Activated CD4-positive, alpha-beta memory T cell treated with anti-CD3 and anti-CD28 coated beads, Interleukin-2, amount 10 ng/mL, durations not matched to agents 7 days and 5 days (primary cell): ENCODE measurements around the gene HORMAD1. TPM values are rescaled to one million over a fixed set of nuclear protein-coding genes. Genes with fewer than 3 reads are reported as not detected.
A peak's percentile ranks its signal among the peaks of the same experiment; 100 is the strongest.
"Not testable (repeated sequence)": the region's sequence is repeated elsewhere in the genome, so short reads cannot be mapped to it uniquely, and the experiment has no call there.

Experiments
- CTCF ChIA-PET: fragments of 350-600 bp; sonication (Branson Sonifier 250); formaldehyde crosslinking; loops from one replicate; lab custom pipeline; 2021; ENCODE audit warnings: antibody characterized with exemption, inconsistent platforms; lab: Charles Lee
- POLR2A ChIA-PET: fragments of 350-600 bp; sonication (Branson Sonifier 250); formaldehyde crosslinking; loops from one replicate; lab custom pipeline; 2021; ENCODE audit warnings: antibody characterized with exemption; lab: Charles Lee
- DNase-seq: peaks from one replicate; pipeline ENCODE4 v3.0.0-alpha.2; 2020
- H3K27ac Mint-ChIP-seq: one replicate; pipeline ENCODE4 v1.8.0; 2021; ENCODE audit warnings: mild to moderate bottlenecking, mixed read lengths
- H3K27me3 Mint-ChIP-seq: one replicate; pipeline ENCODE4 v1.8.0; 2021; ENCODE audit warnings: mixed read lengths
- H3K36me3 Mint-ChIP-seq: one replicate; pipeline ENCODE4 v1.8.0; 2021; ENCODE audit warnings: low read depth, mixed read lengths
- H3K4me1 Mint-ChIP-seq: one replicate; pipeline ENCODE4 v1.8.0; 2021; ENCODE audit warnings: mixed read lengths
- H3K4me3 Mint-ChIP-seq: one replicate; pipeline ENCODE4 v1.8.0; 2021; ENCODE audit warnings: mild to moderate bottlenecking, mixed read lengths
- H3K9me3 Mint-ChIP-seq: one replicate; pipeline ENCODE4 v1.8.0; 2021; ENCODE audit warnings: mixed read lengths
- total RNA-seq, 2 experiments: library from RNA; stranded (reverse); gene quantifications; one replicate each; pipeline ENCODE4 v1.2.3, GENCODE V29; 2021

HORMAD1 gene
- total RNA-seq, 2 experiments from 2014 or later: 0.30 TPM; not detected in 1

- no peak for DNase-seq
- ChIA-PET CTCF (interaction anchor here (1.0 to 1.4 kb wide), 3 partner anchors 30 to 63 kb away, joined by 3 read pairs; partner anchors contain the start of gene GOLPH3L), POLR2A (interaction anchor here (0.8 to 1.1 kb wide), 2 partner anchors 16 to 119 kb away, joined by 3 to 4 read pairs; partner anchors contain the start of gene CTSS)
- Mint-ChIP-seq H3K27me3 (no peaks in the 10 kb centered on the region), H3K9me3 (no peaks in the 10 kb centered on the region), H3K4me3 (no peak overlapping the region), H3K4me1 (peaks cover 15% of the 10 kb centered on the region), H3K27ac (peak overlapping the region; percentile 33), H3K36me3 (peaks cover 38% of the 10 kb centered on the region)
Observed at GRCh38 chr1:150748878-150749719, 28.4 kb upstream of the HORMAD1 start.

GRCh38 chr1:150730130-150730721 lies 9.5 kb upstream of the HORMAD1 start:
- no peaks in the 10 kb centered on the region for H3K4me1 Mint-ChIP-seq
- peaks cover 29% of the 10 kb centered on the region for H3K36me3 Mint-ChIP-seq
- no peak overlapping the region for H3K4me3 Mint-ChIP-seq
- ChIA-PET POLR2A (no interaction called here), CTCF (no interaction called here)
- H3K9me3 Mint-ChIP-seq: no peaks in the 10 kb centered on the region
- DNase-seq: no peak
- no peak overlapping the region for H3K27ac Mint-ChIP-seq
- H3K27me3 Mint-ChIP-seq: no peaks in the 10 kb centered on the region

- DNase-seq: no peak
- Mint-ChIP-seq H3K9me3 (no peaks in the 10 kb centered on the region), H3K27me3 (no peaks in the 10 kb centered on the region), H3K4me3 (no peak overlapping the region), H3K27ac (no peak overlapping the region), H3K36me3 (no peaks in the 10 kb centered on the region), H3K4me1 (no peaks in the 10 kb centered on the region)
- POLR2A ChIA-PET: no interaction called here
- CTCF ChIA-PET: no interaction called here
Observed at GRCh38 chr1:150724336-150724735, 3.6 kb upstream of the HORMAD1 start.

GRCh38 chr1:150720098-150720497 lies 597 bp downstream of the HORMAD1 start:
- no peaks in the 10 kb centered on the region for H3K9me3 Mint-ChIP-seq
- H3K27ac Mint-ChIP-seq: no peak overlapping the region
- no peak overlapping the region for H3K4me3 Mint-ChIP-seq
- CTCF ChIA-PET: interaction anchor here (1.1 kb wide), 1 partner anchor 161 kb away, joined by 3 read pairs; no protein-coding TSS in a partner anchor
- H3K4me1 Mint-ChIP-seq: no peaks in the 10 kb centered on the region
- peaks cover 2% of the 10 kb centered on the region for H3K27me3 Mint-ChIP-seq
- POLR2A ChIA-PET: no interaction called here
- no peak for DNase-seq
- H3K36me3 Mint-ChIP-seq: no peaks in the 10 kb centered on the region

GRCh38 chr1:150718225-150718891 lies 2.3 kb downstream of the HORMAD1 start:
- DNase-seq: no peak
- POLR2A ChIA-PET: no interaction called here
- H3K4me1 Mint-ChIP-seq: no peaks in the 10 kb centered on the region
- H3K27me3 Mint-ChIP-seq: peaks cover 2% of the 10 kb centered on the region
- no peaks in the 10 kb centered on the region for H3K9me3 Mint-ChIP-seq
- H3K36me3 Mint-ChIP-seq: no peaks in the 10 kb centered on the region
- no peak overlapping the region for H3K4me3 Mint-ChIP-seq
- H3K27ac Mint-ChIP-seq: no peak overlapping the region
- CTCF ChIA-PET: interaction anchor here (0.6 to 1.3 kb wide), 2 partner anchors 30 to 162 kb away, joined by 3 read pairs; no protein-coding TSS in a partner anchor

GRCh38 chr1:150709031-150709430 lies 11.7 kb downstream of the HORMAD1 start:
- H3K27me3 Mint-ChIP-seq, H3K9me3 Mint-ChIP-seq, H3K4me1 Mint-ChIP-seq, DNase-seq, H3K4me3 Mint-ChIP-seq, H3K36me3 Mint-ChIP-seq, POLR2A ChIA-PET, H3K27ac Mint-ChIP-seq: not testable (repeated sequence)
- CTCF ChIA-PET: interaction anchor here (1.2 kb wide), 1 partner anchor 12 kb away, joined by 3 read pairs; the partner anchor contains the start of gene GOLPH3L

GRCh38 chr1:150708595-150708994 lies 12.1 kb downstream of the HORMAD1 start:
- H3K4me1 Mint-ChIP-seq: peaks cover 1% of the 10 kb centered on the region
- no peak for DNase-seq
- H3K27ac Mint-ChIP-seq: no peak overlapping the region
- H3K4me3 Mint-ChIP-seq: no peak overlapping the region
- no peaks in the 10 kb centered on the region for H3K36me3 Mint-ChIP-seq
- H3K27me3 Mint-ChIP-seq: peaks cover 6% of the 10 kb centered on the region
- no peaks in the 10 kb centered on the region for H3K9me3 Mint-ChIP-seq
- ChIA-PET CTCF (interaction anchor here (1.2 kb wide), 1 partner anchor 12 kb away, joined by 3 read pairs; the partner anchor contains the start of gene GOLPH3L), POLR2A (no interaction called here)

GRCh38 chr1:150706091-150706490 lies 14.6 kb downstream of the HORMAD1 start:
- no peaks in the 10 kb centered on the region for H3K9me3 Mint-ChIP-seq
- no peak overlapping the region for H3K27ac Mint-ChIP-seq
- ChIA-PET POLR2A (interaction anchor here (0.5 kb wide), 1 partner anchor 68 kb away, joined by 3 read pairs; no protein-coding TSS in a partner anchor), CTCF (interaction anchor here (1.5 kb wide), 1 partner anchor 9 kb away, joined by 5 read pairs; the partner anchor contains the start of gene GOLPH3L)
- peaks cover 13% of the 10 kb centered on the region for H3K27me3 Mint-ChIP-seq
- H3K4me1 Mint-ChIP-seq: peaks cover 1% of the 10 kb centered on the region
- no peak for DNase-seq
- no peaks in the 10 kb centered on the region for H3K36me3 Mint-ChIP-seq
- no peak overlapping the region for H3K4me3 Mint-ChIP-seq

- Mint-ChIP-seq H3K4me3 (no peak overlapping the region), H3K9me3 (no peaks in the 10 kb centered on the region), H3K27ac (no peak overlapping the region), H3K4me1 (peaks cover 1% of the 10 kb centered on the region), H3K36me3 (no peaks in the 10 kb centered on the region), H3K27me3 (peaks cover 14% of the 10 kb centered on the region)
- ChIA-PET CTCF (no interaction called here), POLR2A (no interaction called here)
- DNase-seq: no peak
Observed at GRCh38 chr1:150703427-150703826, 17.3 kb downstream of the HORMAD1 start.

GRCh38 chr1:150696995-150697927 lies 23.4 kb downstream of the HORMAD1 start, which contains the start of gene GOLPH3L:
Gene GOLPH3L, minus strand, starts transcription at chr1:150697154. Its CDS starts 2,316 bp downstream, at chr1:150694838.
- CTCF ChIA-PET: interaction anchor here (0.5 to 2.4 kb wide), 21 partner anchors 9 to 405 kb away, joined by 3 to 17 read pairs (median 3); partner anchors contain the start of genes CERS2, ENSA, MCL1 and SETDB1
- Mint-ChIP-seq H3K27me3 (peaks cover 12% of the 10 kb centered on the region), H3K36me3 (peaks cover 18% of the 10 kb centered on the region), H3K9me3 (no peaks in the 10 kb centered on the region), H3K4me3 (peak within 1 kb of the TSS; percentile 100), H3K4me1 (peaks cover 23% of the 10 kb centered on the region), H3K27ac (peak within 1 kb of the TSS; percentile 82)
- POLR2A ChIA-PET: interaction anchor here (0.7 to 2.6 kb wide), 10 partner anchors 68 to 462 kb away, joined by 3 to 18 read pairs (median 4); partner anchors contain the start of genes CTSS, ENSA, MCL1 and TARS2
- DNase-seq: peak; percentile 93

- POLR2A ChIA-PET: interaction anchor here (1.0 to 2.6 kb wide), 7 partner anchors 67 to 277 kb away, joined by 3 to 18 read pairs (median 7); partner anchors contain the start of genes CTSS, ENSA, MCL1 and TARS2
- peak overlapping the region; percentile 100 for H3K4me3 Mint-ChIP-seq
- H3K36me3 Mint-ChIP-seq: peaks cover 20% of the 10 kb centered on the region
- H3K4me1 Mint-ChIP-seq: peaks cover 23% of the 10 kb centered on the region
- peaks cover 8% of the 10 kb centered on the region for H3K27me3 Mint-ChIP-seq
- H3K9me3 Mint-ChIP-seq: no peaks in the 10 kb centered on the region
- DNase-seq: no peak
- peak overlapping the region; percentile 82 for H3K27ac Mint-ChIP-seq
- CTCF ChIA-PET: interaction anchor here (0.6 to 2.4 kb wide), 19 partner anchors 10 to 403 kb away, joined by 3 to 17 read pairs (median 3); partner anchors contain the start of genes CERS2, ENSA, MCL1 and SETDB1
Observed at GRCh38 chr1:150696590-150696989, 24.1 kb downstream of the HORMAD1 start.
